Right lobe of liver (tissue), 6 donors: ENCODE results near the gene CDH15. TPM values are rescaled to one million over a fixed set of nuclear protein-coding genes. Genes with fewer than 3 reads are reported as not detected.

Experiments used
- ATAC-seq, 4 donors: fragments of 200-7000 bp; cut with Tn5 transposase; one replicate each; pipeline ENCODE4 v1.9.1; 2020; ENCODE audit warnings: mild to moderate bottlenecking in 4 of 4, moderate library complexity in 4 of 4
- DNase-seq, 3 donors: peaks; one replicate each; pipeline ENCODE4 v3.0.0-alpha.2; 2020
- H3K27ac ChIP-seq, 3 donors: fragments of 200-600 bp; one replicate each; pipeline ENCODE4 v1.8.0; 2022
- H3K27me3 ChIP-seq, 2 donors: fragments of 200-600 bp; one replicate each; pipeline ENCODE4 v1.8.0; 2022
- H3K36me3 ChIP-seq, 4 donors: fragments of 200-600 bp; sonication (generic) in 1 of 4; one replicate each; pipeline versions ENCODE4 v1.5.1 to v1.8.0; 2017 to 2022; ENCODE audit warnings: control low read depth in 1 of 4
- H3K4me1 ChIP-seq, 4 donors: fragments of 200-600 bp; sonication (generic) in 1 of 4; one replicate each; pipeline versions ENCODE4 v1.5.1 to v1.8.0; 2017 to 2022; ENCODE audit warnings: control low read depth in 1 of 4
- H3K4me3 ChIP-seq, 3 donors: fragments of 200-600 bp; one replicate each; pipeline ENCODE4 v1.8.0; 2022
- H3K9me3 ChIP-seq, 4 donors: fragments of 200-600 bp; sonication (generic) in 1 of 4; one replicate each; pipeline versions ENCODE4 v1.5.1 to v1.8.0; 2017 to 2022; ENCODE audit warnings: control low read depth in 1 of 4
- CTCF ChIP-seq, 4 donors: fragments of 200-600 bp in 3 of 4; fragments of 450-650 bp in 1 of 4; IDR thresholded peaks; one replicate each; pipeline versions ENCODE4 v1.5.1 to v1.8.0; 2016 to 2022; ENCODE audit warnings: antibody characterized with exemption in 4 of 4, mild to moderate bottlenecking in 2 of 4
- POLR2A ChIP-seq: fragments of 450-650 bp; IDR thresholded peaks from one replicate; pipeline ENCODE4 v1.6.1; 2017; ENCODE audit warnings: antibody characterized with exemption, mild to moderate bottlenecking
- WGBS: methylation state at CpG from one replicate; pipeline ENCODE4 v1.1.6; 2018; ENCODE audit warnings: low coverage, low lambda C conversion rate; ENCODE audit not compliant: insufficient coverage; ENCODE audit errors: missing lambda C conversion rate; 5-methylcytosine and 5-hydroxymethylcytosine counted together
- intact Hi-C, 2 donors: fragments of 100-400 bp; cut with DNase I; formaldehyde crosslinking; loops; one replicate each; pipeline versions ENCODE4 v1.11.2 to v1.14.1; 2022
- total RNA-seq, 6 experiments: library from RNA; depleted of rRNA in 2 of 6; stranded (reverse); fragments of >200 nt in 2 of 6; fragmentation: NEBNext Ultra II Directional in 3 of 6; extraction: Animal tissue kit (Norgen Biotek cat#: 25700) in 3 of 6; gene quantifications; one replicate each; pipeline versions ENCODE4 v1.1.0 to v1.2.4, GENCODE V29; 2016 to 2023
- donor health status: DM: no; HTN: yes; CAD: no.
- donor health status: DM: no; HTN: no; CAD: no.
- donor health status: DM: no; HTN: no; CAD: no.
- donor health status: DM: no; HTN: yes; CAD: no.
- donor health status: DM: no; HTN: yes; CAD: no.

CDH15 gene
- total RNA-seq, 6 experiments from 2014 or later, result 0.12 to 3.3 (median 0.15) TPM; not detected in 1

GRCh38 chr16:89216315-89217137 lies 45.0 kb downstream of the CDH15 start:
- DNase-seq (peak; percentile 79 to 83 (median 80)), ATAC-seq (peak; percentile 76 to 84 (median 82))
- Histone ChIP-seq H3K27ac (peak overlapping the region in 2 of 3 donors; percentile 86 to 95), H3K9me3 (no peaks in the 10 kb centered on the region), H3K4me3 (peak overlapping the region; percentile 85 to 99 (median 91)), H3K27me3 (no peaks in the 10 kb centered on the region), H3K4me1 (peaks cover 0 to 22% (median 5%) of the 10 kb centered on the region in 4 donors), H3K36me3 (peaks cover 0 to 8% (median 0%) of the 10 kb centered on the region in 4 donors)
- intact Hi-C loops, result no loop called here
- TF ChIP-seq CTCF (IDR thresholded peaks at IDR 0.05) (peak; percentile 64 to 70 (median 66)), POLR2A (no peak)
- WGBS, result 1% methylated on average over 25 of the region's 25 CpGs

GRCh38 chr16:89217138-89217387 lies 45.5 kb downstream of the CDH15 start:
- DNase-seq, result no peak
- ATAC-seq, result no peak
- no peaks in the 10 kb centered on the region for H3K27me3 ChIP-seq
- H3K4me1 ChIP-seq, result peaks cover 0 to 22% (median 5%) of the 10 kb centered on the region in 4 donors
- H3K36me3 ChIP-seq, result peaks cover 0 to 10% (median 0%) of the 10 kb centered on the region in 4 donors
- intact Hi-C loops, result no loop called here
- TF ChIP-seq CTCF (IDR thresholded peaks at IDR 0.05) (no peak), POLR2A (no peak)
- peak overlapping the region; percentile 86 to 95 (median 90) for H3K27ac ChIP-seq
- no peaks in the 10 kb centered on the region for H3K9me3 ChIP-seq
- WGBS, result 0% methylated on average over 11 of the region's 11 CpGs
- peak overlapping the region; percentile 85 to 99 (median 91) for H3K4me3 ChIP-seq

- peaks cover 0 to 22% (median 5%) of the 10 kb centered on the region in 4 donors for H3K4me1 ChIP-seq
- peak within 1 kb of the TSS; percentile 86 to 95 (median 90) for H3K27ac ChIP-seq
- peak within 1 kb of the TSS; percentile 85 to 99 (median 91) for H3K4me3 ChIP-seq
- H3K27me3 ChIP-seq, result no peaks in the 10 kb centered on the region
- ATAC-seq (peak; percentile 92 to 95 (median 92)), DNase-seq (peak; percentile 85 to 92 (median 86))
- peaks cover 0 to 15% (median 1%) of the 10 kb centered on the region in 4 donors for H3K36me3 ChIP-seq
- WGBS, result 0% methylated on average over 28 of the region's 91 CpGs
- H3K9me3 ChIP-seq, result no peaks in the 10 kb centered on the region
- intact Hi-C loops, result no loop called here
- TF ChIP-seq POLR2A (peak; percentile 67), CTCF (IDR thresholded peaks at IDR 0.05) (no peak)
Observed at GRCh38 chr16:89217388-89218191, 46.0 kb downstream of the CDH15 start, which contains the start of gene ZNF778. Gene ZNF778 (plus strand): TSS chr16:89217703. CDS start chr16:89221128, 3,425 bp downstream.

GRCh38 chr16:89219365-89219764 lies 47.8 kb downstream of the CDH15 start:
- 66% methylated on average over 3 of the region's 5 CpGs for WGBS
- H3K9me3 ChIP-seq, result no peaks in the 10 kb centered on the region
- DNase-seq (no peak), ATAC-seq (no peak)
- H3K27me3 ChIP-seq, result no peaks in the 10 kb centered on the region
- no peak overlapping the region for H3K4me3 ChIP-seq
- no peak overlapping the region for H3K27ac ChIP-seq
- intact Hi-C loops, result no loop called here
- TF ChIP-seq CTCF (IDR thresholded peaks at IDR 0.05), result no peak
- no peak for TF ChIP-seq POLR2A
- H3K4me1 ChIP-seq, result peaks cover 0 to 22% (median 5%) of the 10 kb centered on the region in 4 donors
- H3K36me3 ChIP-seq, result peaks cover 0 to 26% (median 7%) of the 10 kb centered on the region in 4 donors
